Naive thymus-derived CD4-positive, alpha-beta T cell (primary cell): ENCODE data around the gene FADS6. TPM values are rescaled to one million over a fixed set of nuclear protein-coding genes. Genes with fewer than 3 reads are reported as not detected.

ENCODE experiments used
- ATAC-seq: fragments of 150-1000 bp; cut with Tn5 transposase; 2 replicates; pipeline ENCODE4 v1.10.0; 2021; ENCODE audit warnings: mild to moderate bottlenecking, moderate library complexity
- CTCF ChIA-PET: fragments of 350-600 bp; sonication (Branson Sonifier 250); formaldehyde crosslinking; loops from one replicate; lab custom pipeline; 2021; ENCODE audit warnings: antibody characterized with exemption; lab: Charles Lee
- POLR2A ChIA-PET: fragments of 350-600 bp; sonication (Branson Sonifier 250); formaldehyde crosslinking; loops from one replicate; lab custom pipeline; 2021; ENCODE audit warnings: antibody characterized with exemption, inconsistent platforms; lab: Charles Lee
- DNase-seq, 9 donors: peaks; one replicate each; pipeline versions ENCODE4 v3.0.0 to v3.0.0-alpha.2; 2020 to 2022; ENCODE audit warnings: mixed read lengths in 1 of 9
- H3K27ac ChIP-seq: one replicate; pipeline ENCODE4 v1.7.0; 2013; ENCODE audit warnings: mild to moderate bottlenecking, low read depth, low read length, moderate library complexity
- H3K27me3 ChIP-seq, 2 donors: one replicate each; pipeline ENCODE4 v1.7.0; 2013; ENCODE audit warnings: low read length in 2 of 2, mild to moderate bottlenecking in 2 of 2, moderate library complexity in 2 of 2; ENCODE audit not compliant: control insufficient read depth in 2 of 2, insufficient read depth in 2 of 2
- H3K36me3 ChIP-seq, 3 experiments: 1 replicate in 2 of 3; 2 replicates in 1 of 3; pipeline ENCODE4 v1.7.0; 2013; ENCODE audit warnings: low read length in 3 of 3, mild to moderate bottlenecking in 3 of 3, moderate library complexity in 1 of 3; ENCODE audit not compliant: insufficient read depth in 3 of 3, control insufficient read depth in 2 of 3
- H3K4me1 ChIP-seq, 2 donors: one replicate each; pipeline ENCODE4 v1.7.0; 2013; ENCODE audit warnings: low read length in 2 of 2, mild to moderate bottlenecking in 2 of 2, moderate library complexity in 1 of 2; ENCODE audit not compliant: control insufficient read depth in 2 of 2, insufficient read depth in 2 of 2
- H3K4me3 ChIP-seq: 2 replicates; pipeline ENCODE4 v1.7.0; 2013; ENCODE audit warnings: mild to moderate bottlenecking, low read length
- H3K9me3 ChIP-seq, 3 experiments: 1 replicate in 2 of 3; 2 replicates in 1 of 3; pipeline ENCODE4 v1.7.0; 2013; ENCODE audit warnings: low read length in 3 of 3; ENCODE audit not compliant: control insufficient read depth in 2 of 3
- H3K27ac Mint-ChIP-seq, 9 donors: one replicate each; pipeline ENCODE4 v1.8.0; 2020 to 2022; ENCODE audit warnings: mixed read lengths in 9 of 9, mild to moderate bottlenecking in 8 of 9, moderate library complexity in 5 of 9, inconsistent platforms in 2 of 9
- H3K27me3 Mint-ChIP-seq, 5 donors: one replicate each; pipeline ENCODE4 v1.8.0; 2021 to 2022; ENCODE audit warnings: mixed read lengths in 5 of 5, mild to moderate bottlenecking in 1 of 5
- H3K36me3 Mint-ChIP-seq, 5 donors: one replicate each; pipeline ENCODE4 v1.8.0; 2020 to 2022; ENCODE audit warnings: mixed read lengths in 5 of 5, mild to moderate bottlenecking in 3 of 5, inconsistent platforms in 1 of 5
- H3K4me1 Mint-ChIP-seq, 7 donors: one replicate each; pipeline ENCODE4 v1.8.0; 2020 to 2022; ENCODE audit warnings: mixed read lengths in 7 of 7, mild to moderate bottlenecking in 3 of 7, inconsistent platforms in 1 of 7
- H3K4me3 Mint-ChIP-seq, 10 donors: one replicate each; pipeline ENCODE4 v1.8.0; 2020 to 2022; ENCODE audit warnings: mild to moderate bottlenecking in 10 of 10, mixed read lengths in 10 of 10, moderate library complexity in 6 of 10, inconsistent platforms in 2 of 10
- H3K9me3 Mint-ChIP-seq, 11 donors: one replicate each; pipeline ENCODE4 v1.8.0; 2020 to 2022; ENCODE audit warnings: mixed read lengths in 11 of 11, mild to moderate bottlenecking in 4 of 11, inconsistent platforms in 1 of 11, moderate library complexity in 1 of 11
- intact Hi-C, 2 donors: fragments of 100-400 bp; cut with micrococcal nuclease; formaldehyde crosslinking; loops; one replicate each; pipeline ENCODE4 v1.15.1; 2023
- polyA plus RNA-seq, 2 donors: library from polyadenylated mRNA; unstranded; fragments of 300-500 nt; fragmentation: Illumina TruSeq; gene quantifications; one replicate each; pipeline ENCODE4 v1.2.3, GENCODE V29; 2021
- total RNA-seq, 6 experiments: library from RNA in 5 of 6; stranded (reverse) in 5 of 6; gene quantifications; 1 replicate in 5 of 6; 2 replicates in 1 of 6; pipeline ENCODE4 v1.2.3 and lab custom pipeline; 2021 to 2026

The FADS6 gene
- total and polyA plus RNA-seq, 7 experiments from 2014 or later = 0.14 TPM; not detected in 6

DNA sequence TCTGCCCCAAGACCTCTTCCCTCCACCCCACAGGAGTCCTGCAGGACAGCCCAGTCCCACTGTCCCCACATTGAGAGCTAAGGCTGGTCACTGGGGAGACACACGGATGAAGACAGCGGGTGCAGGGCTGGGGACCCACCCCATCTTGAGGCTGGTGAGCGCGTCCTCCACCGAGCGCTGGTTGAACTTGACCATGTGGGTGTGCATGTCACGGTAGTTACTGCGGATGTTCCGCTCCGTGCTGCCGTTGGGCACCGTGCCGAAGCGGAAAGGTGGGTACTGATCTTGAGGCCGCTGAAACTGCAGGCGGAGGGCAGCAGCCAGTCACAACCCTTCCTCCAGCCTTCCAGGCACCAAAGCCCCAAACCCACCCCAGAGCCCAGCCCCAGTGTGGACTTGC is 46.8 kb downstream of the FADS6 start:
- Histone ChIP-seq H3K4me3 (no peak overlapping the region), H3K9me3 (no peaks in the 10 kb centered on the region), H3K27ac (no peak overlapping the region), H3K36me3 (no peaks in the 10 kb centered on the region), H3K27me3 (no peaks in the 10 kb centered on the region), H3K4me1 (no peaks in the 10 kb centered on the region)
- Mint-ChIP-seq H3K36me3 (peaks cover 0 to 10% (median 0%) of the 10 kb centered on the region in 5 donors), H3K9me3 (no peaks in the 10 kb centered on the region), H3K4me3 (no peak overlapping the region), H3K27me3 (peaks cover 11 to 27% (median 14%) of the 10 kb centered on the region in 5 donors), H3K4me1 (peaks cover 0 to 15% (median 5%) of the 10 kb centered on the region in 7 donors), H3K27ac (no peak overlapping the region)
- POLR2A ChIA-PET = no interaction called here
- intact Hi-C loops = no loop called here
- ATAC-seq (no peak), DNase-seq (no peak)
- CTCF ChIA-PET = no interaction called here

DNA sequence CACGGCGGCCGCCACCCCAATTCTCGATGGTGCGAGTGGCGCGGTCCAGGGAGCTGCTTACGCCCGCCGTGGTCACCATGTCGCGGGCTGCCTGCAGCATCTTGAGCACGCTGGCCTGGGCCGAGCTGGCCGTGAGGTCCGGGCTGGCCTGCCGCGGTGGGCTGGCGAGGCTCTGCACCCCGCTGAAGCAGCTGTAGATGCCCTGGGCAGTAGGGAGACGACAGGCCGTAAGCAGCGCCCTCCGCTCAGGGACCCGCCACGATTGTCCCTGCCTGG is 50.1 kb downstream of the FADS6 start:
- POLR2A ChIA-PET = no interaction called here
- intact Hi-C loops = no loop called here

DNA sequence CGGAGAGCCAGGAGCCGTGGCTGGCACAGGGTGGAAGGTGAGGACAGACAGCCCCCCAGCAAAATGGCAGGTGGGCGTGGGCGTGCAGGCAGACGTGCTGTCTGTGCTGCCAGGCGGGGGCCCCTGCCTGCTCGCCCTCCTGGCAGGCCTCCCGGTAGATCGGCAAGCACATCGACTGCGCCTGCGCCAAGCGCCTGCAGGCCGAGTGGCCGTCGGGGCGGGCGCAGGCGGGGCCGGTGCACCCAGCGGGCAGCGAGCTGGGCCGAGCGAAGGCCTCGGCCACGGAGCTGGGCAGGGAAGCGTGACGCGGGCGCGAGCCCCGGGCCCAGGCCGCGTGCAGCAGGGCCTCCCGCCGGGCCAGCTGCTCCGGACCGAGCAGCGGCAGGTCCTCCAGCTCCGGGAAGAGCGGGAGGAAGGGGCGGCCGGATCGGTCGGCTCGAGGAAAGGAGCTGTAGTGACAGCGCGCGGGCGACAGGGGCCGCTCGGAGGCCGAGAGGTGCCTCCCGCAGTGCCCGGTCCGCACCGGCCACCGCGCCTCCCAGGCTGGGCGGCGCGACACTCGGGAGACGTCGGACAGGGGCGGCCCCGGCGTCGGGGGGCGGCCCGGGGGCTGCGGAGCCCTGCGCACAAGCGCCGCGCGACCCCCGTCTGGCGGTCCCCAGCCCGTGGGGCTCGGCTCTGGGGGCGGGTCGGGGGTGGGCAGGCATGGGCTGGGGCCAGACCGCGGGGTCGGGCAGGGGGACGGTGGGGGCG is 50.7 kb downstream of the FADS6 start:
- Mint-ChIP-seq H3K36me3 (peaks cover 0 to 17% (median 9%) of the 10 kb centered on the region in 5 donors), H3K9me3 (no peaks in the 10 kb centered on the region), H3K4me1 (peaks cover 8 to 23% (median 20%) of the 10 kb centered on the region in 7 donors), H3K27ac (no peak overlapping the region), H3K4me3 (peak overlapping the region in 1 of 10 donors; percentile 41), H3K27me3 (peaks cover 4 to 26% (median 9%) of the 10 kb centered on the region in 5 donors)
- H3K9me3 ChIP-seq = no peaks in the 10 kb centered on the region
- intact Hi-C loops = no loop called here
- no peak for DNase-seq
- H3K4me1 ChIP-seq = no peaks in the 10 kb centered on the region
- ChIA-PET POLR2A (no interaction called here), CTCF (interaction anchor here (0.7 to 1.4 kb wide), 2 partner anchors 49 to 476 kb away, joined by 3 read pairs; partner anchors contain the start of gene GPR142)
- H3K4me3 ChIP-seq = no peak overlapping the region
- H3K27me3 ChIP-seq = no peaks in the 10 kb centered on the region
- ATAC-seq = peak; percentile 75
- no peak overlapping the region for H3K27ac ChIP-seq
- H3K36me3 ChIP-seq = peaks cover 0 to 12% (median 0%) of the 10 kb centered on the region in 3 experiments

More for the DNA sequence above, 50.1 kb downstream of the FADS6 start:
- Mint-ChIP-seq H3K36me3 (peaks cover 0 to 12% (median 4%) of the 10 kb centered on the region in 5 donors), H3K4me3 (peak overlapping the region in 1 of 10 donors; percentile 21), H3K4me1 (peaks cover 8 to 23% (median 20%) of the 10 kb centered on the region in 7 donors), H3K9me3 (no peaks in the 10 kb centered on the region), H3K27ac (no peak overlapping the region), H3K27me3 (peaks cover 4 to 26% (median 9%) of the 10 kb centered on the region in 5 donors)
- H3K27ac ChIP-seq = no peak overlapping the region
- peaks cover 0 to 7% (median 0%) of the 10 kb centered on the region in 3 experiments for H3K36me3 ChIP-seq
- no peak for ATAC-seq
- no peaks in the 10 kb centered on the region for H3K9me3 ChIP-seq
- no peaks in the 10 kb centered on the region for H3K27me3 ChIP-seq
- no peaks in the 10 kb centered on the region for H3K4me1 ChIP-seq
- H3K4me3 ChIP-seq = no peak overlapping the region
- no peak for DNase-seq
- CTCF ChIA-PET = interaction anchor here (0.7 to 1.4 kb wide), 2 partner anchors 49 to 476 kb away, joined by 3 read pairs; partner anchors contain the start of gene GPR142

DNA sequence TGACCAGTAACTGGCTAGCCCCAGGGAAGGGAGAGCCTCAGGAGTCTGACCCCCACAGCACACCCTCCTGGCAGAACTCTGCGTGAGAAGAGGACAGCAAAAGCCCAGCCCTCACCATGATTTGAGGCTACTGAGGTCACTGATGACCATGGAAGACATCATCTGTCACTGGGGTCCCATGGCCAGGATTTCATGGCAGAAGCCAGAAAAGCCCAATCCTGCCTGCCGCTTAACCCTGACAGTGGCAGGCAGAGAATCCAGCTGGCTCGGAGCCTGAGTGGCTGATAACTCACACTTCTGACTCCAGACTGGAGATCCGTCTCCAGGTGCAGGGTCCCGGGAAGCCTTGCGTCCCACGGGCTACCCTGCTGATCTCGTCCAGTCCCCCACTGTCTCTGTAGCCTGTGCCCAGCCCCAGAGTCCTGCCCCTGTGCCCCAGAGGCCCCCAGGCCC is 51.3 kb downstream of the FADS6 start:
- H3K9me3 ChIP-seq = no peaks in the 10 kb centered on the region
- H3K36me3 ChIP-seq = peaks cover 0 to 18% (median 0%) of the 10 kb centered on the region in 3 experiments
- ChIA-PET CTCF (no interaction called here), POLR2A (no interaction called here)
- Mint-ChIP-seq H3K27ac (no peak overlapping the region), H3K4me3 (peak overlapping the region in 4 of 10 donors; percentile 17 to 41 (median 30)), H3K9me3 (no peaks in the 10 kb centered on the region), H3K36me3 (peaks cover 0 to 17% (median 9%) of the 10 kb centered on the region in 5 donors), H3K27me3 (peaks cover 4 to 26% (median 9%) of the 10 kb centered on the region in 5 donors), H3K4me1 (peaks cover 8 to 23% (median 20%) of the 10 kb centered on the region in 7 donors)
- H3K4me1 ChIP-seq = no peaks in the 10 kb centered on the region
- DNase-seq (no peak), ATAC-seq (no peak)
- no peaks in the 10 kb centered on the region for H3K27me3 ChIP-seq
- intact Hi-C loops = no loop called here
- no peak overlapping the region for H3K27ac ChIP-seq
- no peak overlapping the region for H3K4me3 ChIP-seq

DNA sequence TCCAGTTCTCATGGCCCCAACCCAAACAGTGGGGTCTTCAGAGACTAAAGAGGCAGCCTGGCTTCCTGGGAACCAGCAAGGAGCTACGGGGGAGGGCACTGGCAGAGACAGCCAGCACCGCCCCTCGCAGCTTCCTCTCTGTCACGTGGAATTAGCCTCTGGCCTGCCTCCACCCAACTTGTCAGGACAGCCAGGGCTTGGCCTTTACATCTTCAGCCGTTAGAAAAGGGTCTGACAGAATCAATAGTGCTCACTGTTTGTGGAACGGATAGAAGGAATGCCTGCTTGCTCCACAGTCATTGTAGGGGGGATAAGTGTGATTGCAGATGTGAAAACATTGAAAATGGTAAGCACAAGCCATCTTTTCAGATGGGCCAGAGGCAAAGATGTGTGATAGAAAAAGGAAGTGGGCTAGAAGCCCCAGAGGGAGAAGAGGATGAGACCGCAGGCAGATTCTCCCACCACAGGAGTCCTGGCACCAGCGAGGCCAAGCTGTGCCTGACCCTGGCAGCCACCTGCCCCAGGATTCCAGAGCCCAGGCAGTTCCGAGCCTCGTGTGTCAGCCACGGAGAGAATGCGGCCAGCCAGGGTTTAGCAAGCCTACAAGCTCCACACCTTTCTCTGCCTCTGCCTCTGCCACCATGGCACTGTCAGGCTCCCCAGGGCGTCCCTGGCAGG is 52.3 kb downstream of the FADS6 start:
- Mint-ChIP-seq H3K27me3 (peaks cover 4 to 26% (median 9%) of the 10 kb centered on the region in 5 donors), H3K9me3 (no peaks in the 10 kb centered on the region), H3K4me3 (peak overlapping the region in 5 of 10 donors; percentile 7 to 41 (median 16)), H3K36me3 (peaks cover 0 to 25% (median 17%) of the 10 kb centered on the region in 5 donors), H3K4me1 (peaks cover 8 to 23% (median 20%) of the 10 kb centered on the region in 7 donors), H3K27ac (no peak overlapping the region)
- Histone ChIP-seq H3K4me3 (no peak overlapping the region), H3K27ac (no peak overlapping the region), H3K36me3 (peaks cover 0 to 28% (median 0%) of the 10 kb centered on the region in 3 experiments), H3K4me1 (no peaks in the 10 kb centered on the region), H3K27me3 (no peaks in the 10 kb centered on the region), H3K9me3 (no peaks in the 10 kb centered on the region)
- no peak for DNase-seq
- ATAC-seq = peak; percentile 51
- CTCF ChIA-PET = interaction anchor here (0.6 to 1.0 kb wide), 2 partner anchors 70 to 72 kb away, joined by 3 read pairs; no protein-coding TSS in a partner anchor
- POLR2A ChIA-PET = no interaction called here
- intact Hi-C loops = no loop called here

- no peak overlapping the region for H3K4me3 ChIP-seq
- Mint-ChIP-seq H3K4me3 (peak overlapping the region in 1 of 10 donors; percentile 14), H3K27ac (no peak overlapping the region), H3K9me3 (no peaks in the 10 kb centered on the region), H3K36me3 (peaks cover 0 to 31% (median 20%) of the 10 kb centered on the region in 5 donors), H3K4me1 (peaks cover 8 to 23% (median 20%) of the 10 kb centered on the region in 7 donors), H3K27me3 (peaks cover 4 to 24% (median 9%) of the 10 kb centered on the region in 5 donors)
- CTCF ChIA-PET = interaction anchor here (1.0 kb wide), 1 partner anchor 71 kb away, joined by 3 read pairs; no protein-coding TSS in a partner anchor
- H3K4me1 ChIP-seq = no peaks in the 10 kb centered on the region
- intact Hi-C loops = no loop called here
- no peak for DNase-seq
- H3K27ac ChIP-seq = no peak overlapping the region
- POLR2A ChIA-PET = no interaction called here
- H3K36me3 ChIP-seq = peaks cover 0 to 37% (median 0%) of the 10 kb centered on the region in 3 experiments
- H3K9me3 ChIP-seq = no peaks in the 10 kb centered on the region
- no peaks in the 10 kb centered on the region for H3K27me3 ChIP-seq
- ATAC-seq = no peak
Observed at GRCh38 chr17:74839990-74840852, 53.2 kb downstream of the FADS6 start.
